HG03045 (cell line): ENCODE results near the gene RTP2.
"Not testable (repeated sequence)": the region's sequence is repeated elsewhere in the genome, so short reads cannot be mapped to it uniquely, and the experiment has no call there.

Experiments used
- ATAC-seq: cut with Tn5 transposase; IDR thresholded peaks from one replicate; pipeline ENCODE4 v1.9.1; 2021; ENCODE audit warnings: mild to moderate bottlenecking, moderate library complexity; ENCODE audit not compliant: unreplicated experiment

Gene RTP2

GRCh38 chr3:187717572-187717971 is 15.2 kb upstream of the RTP2 start:
- no peak for ATAC-seq

DNA sequence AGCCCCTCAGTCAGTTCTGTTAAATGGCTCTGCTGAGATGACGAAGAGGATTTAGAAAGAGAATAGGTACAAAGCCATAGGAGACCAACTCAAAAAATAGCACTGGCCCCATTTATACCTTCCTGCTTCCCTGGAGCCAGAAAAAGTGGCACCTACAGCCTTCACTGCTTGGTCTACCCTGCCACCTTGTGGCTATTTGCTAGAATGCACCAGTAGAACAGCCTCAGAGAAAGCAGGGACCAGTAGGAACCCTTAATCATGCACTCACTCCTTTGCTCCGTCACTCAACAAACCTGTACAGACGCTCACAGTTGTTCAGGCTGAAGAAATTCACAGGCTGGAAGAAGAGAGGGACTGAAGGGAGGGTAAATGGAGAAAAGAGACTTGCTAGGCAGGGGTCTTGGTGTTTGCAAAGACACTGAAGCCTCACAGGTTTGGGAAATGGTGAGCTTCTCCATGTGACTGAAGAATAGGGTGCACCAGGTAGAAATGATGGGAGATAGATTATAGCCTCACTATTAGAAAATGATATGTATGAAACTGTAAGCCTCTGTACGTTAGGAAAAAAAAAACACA is 12.1 kb upstream of the RTP2 start:
- ATAC-seq = peak; percentile 76

GRCh38 chr3:187713504-187713903 is 11.1 kb upstream of the RTP2 start:
- ATAC-seq = peak; percentile 51

DNA sequence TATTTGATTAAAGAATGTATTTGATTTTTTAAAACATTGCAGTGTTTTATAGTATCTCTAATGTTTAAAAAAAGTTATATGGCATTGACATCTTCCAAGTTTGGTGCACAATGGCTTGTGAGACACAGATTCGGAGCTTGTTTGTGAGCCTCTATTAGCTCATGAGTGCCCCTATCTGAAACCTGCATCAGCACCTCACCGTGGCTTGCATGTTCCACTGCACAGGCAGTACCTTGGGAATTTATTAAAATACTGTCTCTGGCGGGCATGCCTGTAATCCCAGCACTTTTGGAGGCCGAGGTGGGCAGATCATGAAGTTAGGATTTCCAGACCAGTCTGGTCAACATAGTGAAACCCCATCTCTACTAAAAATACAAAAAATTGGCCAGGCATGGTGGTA is 6.8 kb upstream of the RTP2 start:
- ATAC-seq = no peak

DNA sequence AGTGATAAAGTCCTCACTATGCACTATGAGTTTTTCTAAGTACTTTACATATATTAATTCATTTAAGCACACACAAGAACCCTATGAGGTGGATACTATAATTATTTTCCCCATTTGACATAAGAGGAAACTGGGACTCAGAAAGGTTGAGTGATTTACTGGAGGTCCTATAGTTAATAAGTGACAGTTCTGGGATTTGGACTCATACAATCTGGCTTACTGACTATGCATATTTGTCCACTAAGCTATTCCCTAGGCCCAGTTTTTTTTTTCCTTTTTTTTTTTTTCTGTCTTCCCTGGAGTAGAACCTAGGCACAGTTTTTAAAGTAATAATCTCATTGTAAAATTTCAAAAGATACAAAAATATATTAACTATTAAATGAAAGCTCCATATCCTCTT is 6.3 kb upstream of the RTP2 start:
- no peak for ATAC-seq

DNA sequence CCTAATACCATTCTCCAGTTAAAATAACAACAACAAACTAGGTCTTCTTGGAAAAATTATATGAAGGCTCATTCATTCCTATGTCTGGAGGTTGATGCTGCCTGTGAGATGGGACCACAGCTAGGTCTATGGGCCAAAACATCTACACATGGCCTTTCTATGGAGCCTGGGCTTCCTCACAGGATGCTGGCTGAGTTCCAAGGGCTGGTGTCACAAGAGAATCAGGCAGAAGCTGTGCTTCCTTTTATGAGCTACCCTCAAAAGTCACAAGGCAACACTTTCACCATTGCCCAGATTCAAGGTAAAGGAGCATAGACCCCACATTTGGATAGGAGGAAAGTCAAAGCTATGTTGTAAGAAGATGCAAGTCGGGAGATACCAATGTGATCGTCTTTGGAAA is 4.6 kb upstream of the RTP2 start:
- ATAC-seq = no peak

DNA sequence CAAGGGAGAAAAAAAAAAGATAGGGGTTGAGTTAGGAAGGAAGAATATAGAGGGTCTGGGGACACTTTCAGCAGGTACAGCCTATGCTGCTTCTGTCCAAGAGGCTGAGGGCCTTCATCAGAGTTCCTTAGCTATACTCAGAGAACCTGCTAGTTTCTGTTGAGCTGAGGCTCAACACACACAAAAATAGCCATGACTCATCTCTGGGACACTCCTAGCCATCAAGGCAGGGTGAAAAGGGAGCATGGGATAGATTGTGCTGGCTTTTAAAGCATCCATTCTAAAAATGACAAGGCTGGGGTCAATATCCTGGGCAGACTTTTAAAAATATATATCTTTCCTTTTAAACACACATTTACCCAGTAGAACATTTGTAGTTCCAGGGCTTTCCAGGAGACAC is 2.8 kb upstream of the RTP2 start:
- ATAC-seq = no peak

DNA sequence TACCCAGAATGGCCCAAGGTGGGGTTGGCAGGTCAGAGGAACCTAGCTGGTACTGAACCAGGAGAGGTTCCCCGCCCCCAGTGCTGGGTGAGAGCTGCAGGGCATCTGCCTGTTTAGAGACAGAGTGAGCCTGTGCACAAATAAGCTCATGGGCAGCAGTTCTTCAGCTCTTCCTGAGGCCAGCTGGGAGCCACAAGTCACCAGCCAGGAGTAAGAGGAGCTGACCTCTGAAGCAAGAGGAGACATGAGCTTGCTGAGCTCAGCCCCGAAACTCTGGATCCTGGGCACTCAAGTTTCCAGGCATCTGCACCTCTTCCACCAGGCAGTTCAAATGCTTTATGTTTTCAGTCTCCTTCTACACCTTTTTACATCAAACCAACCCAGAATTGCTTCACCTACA is 2.1 kb downstream of the RTP2 start:
- no peak for ATAC-seq

DNA sequence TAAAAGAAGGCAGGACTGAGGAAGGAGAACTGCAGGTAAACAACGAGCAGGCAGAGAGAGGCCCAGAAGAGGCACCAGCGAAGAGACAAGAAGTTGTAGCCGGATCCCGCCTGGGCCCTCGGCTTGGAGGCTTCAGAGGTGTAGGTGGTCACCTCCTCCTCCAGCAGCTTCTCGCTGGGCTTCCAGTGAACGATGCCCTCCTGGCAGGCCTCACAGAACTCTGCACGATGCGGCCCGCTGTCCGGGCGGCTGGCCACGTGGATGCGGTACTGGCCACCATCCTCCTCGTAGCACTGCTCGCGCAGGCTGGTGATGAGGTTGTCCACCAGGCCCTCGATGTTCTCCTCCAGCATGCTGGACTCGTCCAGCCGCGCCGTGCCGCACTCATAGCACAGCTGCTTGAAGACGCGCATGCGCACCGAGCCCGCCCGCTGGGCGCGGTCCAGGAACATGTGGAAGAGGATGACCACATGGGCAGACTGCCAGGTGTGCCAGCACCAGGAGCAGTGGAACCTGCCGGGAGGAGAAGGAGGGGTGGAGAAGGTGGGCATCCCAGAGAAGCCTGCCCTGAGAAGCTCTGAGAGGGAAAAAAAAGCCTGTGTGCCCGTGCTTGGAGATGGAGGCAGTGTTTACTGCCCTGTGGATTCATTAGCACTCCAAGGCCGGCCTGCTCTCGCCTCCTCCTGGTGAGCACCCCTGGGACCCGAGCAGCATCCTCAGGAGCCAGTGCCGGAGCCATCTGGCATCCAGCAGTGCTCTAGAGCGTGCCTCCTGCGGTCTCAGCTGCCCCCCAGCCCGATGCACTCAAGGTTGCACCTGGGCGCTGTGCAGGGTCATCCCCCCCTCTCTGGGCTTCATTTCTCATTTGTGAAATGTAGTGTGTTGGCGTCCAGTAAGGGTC is 3.6 kb downstream of the RTP2 start:
- ATAC-seq = no peak

GRCh38 chr3:187696021-187696420 is 6.3 kb downstream of the RTP2 start:
- ATAC-seq = no peak

GRCh38 chr3:187695449-187695848 is 6.9 kb downstream of the RTP2 start:
- no peak for ATAC-seq

DNA sequence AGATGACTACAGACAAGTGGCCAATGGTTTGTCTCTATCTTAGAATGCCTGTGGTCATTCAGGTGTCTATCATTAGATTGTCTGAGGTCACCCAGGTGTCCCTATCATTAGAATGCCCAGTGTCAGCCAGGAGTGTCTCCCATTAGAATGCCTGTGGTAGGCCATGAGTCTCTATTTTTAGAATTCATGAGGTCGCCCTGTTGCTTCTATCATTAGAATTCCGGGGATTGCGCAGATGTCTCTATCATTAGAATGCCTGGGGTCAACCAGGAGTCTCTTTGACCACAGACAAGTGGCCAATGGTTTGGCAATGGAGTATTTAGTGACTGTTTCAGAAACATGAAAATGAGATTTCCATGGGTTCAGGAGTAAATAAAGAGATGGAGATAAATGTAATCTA is 7.6 kb downstream of the RTP2 start:
- ATAC-seq = no peak

- ATAC-seq = no peak
Measured at GRCh38 chr3:187693431-187693830, 8.9 kb downstream of the RTP2 start.

- no peak for ATAC-seq
Measured at GRCh38 chr3:187689984-187690383, 12.4 kb downstream of the RTP2 start.

DNA sequence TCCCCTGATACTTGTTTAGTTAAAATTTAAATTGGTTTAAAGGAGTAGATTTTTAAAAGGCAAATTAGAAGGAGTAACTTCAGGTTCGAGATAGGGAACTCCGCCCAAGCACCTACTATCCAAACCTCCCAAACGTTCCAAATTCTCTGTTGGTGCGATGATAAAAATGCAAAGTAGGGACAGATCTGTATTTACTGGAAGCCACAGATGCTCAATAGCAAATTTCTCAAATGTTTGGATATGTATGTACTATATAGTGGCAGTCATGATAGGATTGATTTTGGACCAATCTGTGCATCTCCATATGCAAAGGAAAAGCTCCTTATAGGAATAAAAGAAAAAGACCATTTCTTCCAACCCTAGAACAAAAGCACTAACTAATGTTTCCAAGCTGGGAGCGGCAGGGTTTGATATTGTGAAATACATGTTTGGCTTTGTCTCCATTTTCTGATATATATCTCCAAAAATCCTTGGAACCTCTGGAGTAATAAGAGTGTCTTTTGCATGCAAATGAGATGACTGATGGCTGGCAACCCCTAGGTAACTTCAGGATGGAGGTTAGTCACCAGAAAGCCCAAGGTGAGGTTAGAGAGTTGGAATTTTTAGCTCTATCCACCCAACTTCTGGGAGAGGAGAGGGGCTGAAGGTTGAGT is 15.6 kb downstream of the RTP2 start:
- no peak for ATAC-seq

GRCh38 chr3:187685948-187686347 is 16.4 kb downstream of the RTP2 start:
- no peak for ATAC-seq

DNA sequence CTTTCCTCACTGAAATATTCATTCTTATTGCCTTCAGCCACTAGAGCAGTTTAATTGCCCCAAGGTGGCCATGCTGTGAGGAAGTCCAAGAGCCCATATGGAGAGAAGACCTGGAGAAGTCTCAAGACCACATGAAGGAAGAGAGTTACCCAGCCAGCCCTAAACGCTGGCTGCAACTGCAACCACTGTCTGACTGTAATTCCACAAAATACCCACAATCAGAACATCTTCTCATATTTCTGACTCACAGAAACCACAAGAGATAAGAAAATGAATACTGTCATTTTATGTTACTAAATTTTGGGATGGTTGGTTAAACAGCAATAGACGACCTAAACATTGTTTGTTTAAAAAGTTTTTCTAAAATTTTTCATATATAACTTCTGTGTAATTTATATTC is 17.5 kb downstream of the RTP2 start:
- no peak for ATAC-seq

DNA sequence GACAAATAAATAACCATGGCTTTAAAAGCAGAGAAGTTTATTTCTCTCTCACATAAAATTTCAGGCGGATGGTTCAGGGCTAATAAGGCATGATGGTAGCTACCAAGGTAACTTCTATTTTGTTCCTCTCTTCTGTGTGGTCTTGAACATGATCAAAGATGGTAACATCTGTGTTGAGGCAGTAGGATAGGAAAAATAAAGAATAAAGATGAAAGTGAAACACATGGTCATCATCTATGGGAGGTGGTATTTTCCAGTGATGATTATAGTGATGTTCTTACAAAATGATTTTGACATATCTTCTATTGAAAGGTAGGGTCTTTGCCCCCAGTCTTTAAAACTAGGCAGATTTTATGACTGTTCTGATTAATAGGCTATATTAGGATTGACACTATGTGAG is 17.9 kb downstream of the RTP2 start:
- ATAC-seq = no peak

GRCh38 chr3:187681756-187682155 is 20.6 kb downstream of the RTP2 start:
- ATAC-seq = not testable (repeated sequence)

DNA sequence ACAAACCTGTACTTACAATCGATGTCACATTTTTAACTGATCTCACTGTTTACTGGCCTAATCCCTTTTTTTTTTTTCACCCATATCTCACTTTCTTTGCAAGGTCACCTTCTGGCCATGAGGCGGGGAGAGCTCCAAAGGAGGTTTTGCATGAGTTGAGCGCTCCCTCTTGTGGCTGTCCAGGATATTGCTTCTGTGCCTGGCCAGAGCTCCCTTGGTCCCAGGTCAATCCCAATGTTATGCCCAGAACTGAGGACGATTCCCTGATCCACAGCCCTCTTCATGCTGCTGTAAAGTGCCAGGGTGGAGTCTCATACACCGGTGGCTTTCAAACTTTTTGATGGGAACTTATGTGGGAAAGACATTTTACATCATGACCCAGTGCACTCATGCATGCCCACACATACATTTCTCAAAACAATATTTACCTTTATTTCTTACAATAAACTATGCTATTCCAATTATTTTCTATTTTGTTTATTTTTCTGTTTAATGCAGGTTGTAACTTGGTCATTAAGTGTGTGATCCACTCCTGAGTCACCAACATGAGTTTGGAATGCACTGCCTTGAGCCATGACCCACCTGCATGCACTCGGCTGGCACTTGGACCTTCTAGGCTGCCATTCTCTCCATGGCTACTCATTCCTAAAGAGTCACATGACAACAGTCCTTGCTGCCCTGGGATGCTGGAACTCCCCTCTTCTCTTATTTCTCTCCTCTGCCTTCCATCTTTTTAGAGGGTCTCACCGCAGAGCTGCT is 22.5 kb downstream of the RTP2 start:
- peak; percentile 83 for ATAC-seq

- ATAC-seq = no peak
Measured at GRCh38 chr3:187678726-187679268, 23.6 kb downstream of the RTP2 start.
